ENCODE results near the gene BCOR.

The BCOR gene

DNA sequence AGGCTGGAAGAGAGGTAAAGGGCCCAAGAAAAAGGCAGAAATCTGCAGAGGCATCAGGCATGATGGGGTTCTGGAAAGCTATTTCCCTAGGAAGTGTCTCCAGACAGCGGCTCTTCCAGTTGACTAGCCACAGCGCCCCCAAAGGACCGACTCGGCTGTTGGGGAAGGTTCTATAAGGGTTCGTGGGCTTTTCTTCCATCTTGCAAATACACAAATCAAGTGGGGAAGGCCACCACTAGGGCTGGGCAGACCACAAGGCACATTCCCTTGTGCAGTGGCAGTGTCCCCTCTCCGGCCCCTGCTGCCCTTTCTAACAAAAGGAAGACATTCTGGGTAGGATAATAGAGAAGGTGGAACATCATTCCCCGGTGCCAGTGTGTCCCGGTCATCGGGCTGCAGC is 18.2 kb downstream of the BCOR start:
- H3F3A ChIP-seq (ENCODE audit: insufficient read depth): no peaks in the 10 kb centered on the region
- no peaks in the 10 kb centered on the region for H4K20me1 ChIP-seq (ENCODE audit: low read depth, low read length)
- no peaks in the 10 kb centered on the region for H3K9me2 ChIP-seq (replicated peaks; ENCODE audit: insufficient read depth, low read length)
- no peak overlapping the region for H3K4me3 ChIP-seq (ENCODE audit: insufficient read depth, low read length, poor library complexity, severe bottlenecking)
- no peak for TF ChIP-seq EZH2phosphoT487 (conservative IDR thresholded peaks at IDR 0.05; ENCODE audit: low read length)
- TF ChIP-seq, protein P1, sequence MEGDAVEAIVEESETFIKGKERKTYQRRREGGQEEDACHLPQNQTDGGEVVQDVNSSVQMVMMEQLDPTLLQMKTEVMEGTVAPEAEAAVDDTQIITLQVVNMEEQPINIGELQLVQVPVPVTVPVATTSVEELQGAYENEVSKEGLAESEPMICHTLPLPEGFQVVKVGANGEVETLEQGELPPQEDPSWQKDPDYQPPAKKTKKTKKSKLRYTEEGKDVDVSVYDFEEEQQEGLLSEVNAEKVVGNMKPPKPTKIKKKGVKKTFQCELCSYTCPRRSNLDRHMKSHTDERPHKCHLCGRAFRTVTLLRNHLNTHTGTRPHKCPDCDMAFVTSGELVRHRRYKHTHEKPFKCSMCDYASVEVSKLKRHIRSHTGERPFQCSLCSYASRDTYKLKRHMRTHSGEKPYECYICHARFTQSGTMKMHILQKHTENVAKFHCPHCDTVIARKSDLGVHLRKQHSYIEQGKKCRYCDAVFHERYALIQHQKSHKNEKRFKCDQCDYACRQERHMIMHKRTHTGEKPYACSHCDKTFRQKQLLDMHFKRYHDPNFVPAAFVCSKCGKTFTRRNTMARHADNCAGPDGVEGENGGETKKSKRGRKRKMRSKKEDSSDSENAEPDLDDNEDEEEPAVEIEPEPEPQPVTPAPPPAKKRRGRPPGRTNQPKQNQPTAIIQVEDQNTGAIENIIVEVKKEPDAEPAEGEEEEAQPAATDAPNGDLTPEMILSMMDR (IDR thresholded peaks at IDR 0.05; ENCODE audit: insufficient read depth, low read length, poor library complexity, severe bottlenecking): no peak
- H2AFZ ChIP-seq (ENCODE audit: low read depth, low read length, severe bottlenecking): no peak overlapping the region
- peaks cover 51% of the 10 kb centered on the region for H3K79me2 ChIP-seq (ENCODE audit: insufficient read depth, low read length)
- no peaks in the 10 kb centered on the region for H3K36me3 ChIP-seq (ENCODE audit: low read length)
- H3K27ac ChIP-seq (ENCODE audit: low read depth, low read length): no peak overlapping the region
- no peak overlapping the region for H3K4me2 ChIP-seq (ENCODE audit: low read depth, low read length, poor library complexity, severe bottlenecking)
- no peaks in the 10 kb centered on the region for H3K9me3 ChIP-seq (ENCODE audit: insufficient read depth, low read length)
- no peak overlapping the region for H3K9ac ChIP-seq (ENCODE audit: low read length)
- no peaks in the 10 kb centered on the region for H3K27me3 ChIP-seq (ENCODE audit: low read length)

DNA sequence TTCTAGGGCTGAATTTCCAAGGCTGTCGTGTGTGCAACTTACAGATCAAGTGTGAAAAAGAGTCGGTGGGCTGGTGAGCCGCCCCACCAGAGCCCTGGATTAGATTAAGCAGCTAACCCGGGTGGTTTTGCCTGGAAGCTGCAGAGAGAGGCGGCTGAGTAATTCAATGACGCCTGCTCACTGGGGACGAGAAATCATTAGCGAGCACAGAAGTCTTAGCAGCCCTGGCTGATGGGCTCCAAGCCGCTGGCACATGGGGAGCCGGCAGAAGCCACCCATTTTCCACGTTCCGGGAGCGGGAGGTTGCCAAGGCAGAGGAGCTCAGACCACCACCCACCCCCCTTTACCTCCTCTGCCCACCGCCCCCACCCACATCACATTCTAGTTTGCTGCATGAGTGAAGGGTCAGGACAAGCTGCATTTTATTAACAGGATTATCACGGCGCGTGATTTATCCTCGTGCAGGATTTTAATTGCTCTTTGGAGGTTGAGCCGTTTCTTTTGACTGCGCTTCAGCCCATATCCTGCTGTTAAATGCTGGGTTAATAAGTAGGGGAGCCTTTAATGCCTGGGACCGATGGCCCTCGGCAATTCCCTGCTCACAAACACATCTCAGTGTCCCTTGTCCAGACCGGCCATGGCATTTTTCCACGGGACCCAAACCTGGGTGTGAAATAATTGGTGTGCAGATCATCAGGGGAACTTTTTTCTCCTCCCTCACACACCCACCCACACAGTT is 19.1 kb downstream of the BCOR start:
- Histone ChIP-seq H2AFZ (ENCODE audit: low read depth, low read length, severe bottlenecking) (no peak overlapping the region), H3F3A (ENCODE audit: insufficient read depth) (no peaks in the 10 kb centered on the region), H3K27me3 (ENCODE audit: low read length) (no peaks in the 10 kb centered on the region), H3K79me2 (ENCODE audit: insufficient read depth, low read length) (peaks cover 42% of the 10 kb centered on the region), H3K9me2 (replicated peaks; ENCODE audit: insufficient read depth, low read length) (no peaks in the 10 kb centered on the region), H3K9ac (ENCODE audit: low read length) (no peak overlapping the region), H3K4me3 (ENCODE audit: insufficient read depth, low read length, poor library complexity, severe bottlenecking) (no peak overlapping the region), H3K36me3 (ENCODE audit: low read length) (no peaks in the 10 kb centered on the region), H3K27ac (ENCODE audit: low read depth, low read length) (no peak overlapping the region), H3K9me3 (ENCODE audit: insufficient read depth, low read length) (no peaks in the 10 kb centered on the region), H3K4me2 (ENCODE audit: low read depth, low read length, poor library complexity, severe bottlenecking) (no peak overlapping the region), H4K20me1 (ENCODE audit: low read depth, low read length) (no peaks in the 10 kb centered on the region)
- TF ChIP-seq, protein P1 (IDR thresholded peaks at IDR 0.05; ENCODE audit: insufficient read depth, low read length, poor library complexity, severe bottlenecking): no peak
- TF ChIP-seq EZH2phosphoT487 (conservative IDR thresholded peaks at IDR 0.05; ENCODE audit: low read length): no peak

DNA sequence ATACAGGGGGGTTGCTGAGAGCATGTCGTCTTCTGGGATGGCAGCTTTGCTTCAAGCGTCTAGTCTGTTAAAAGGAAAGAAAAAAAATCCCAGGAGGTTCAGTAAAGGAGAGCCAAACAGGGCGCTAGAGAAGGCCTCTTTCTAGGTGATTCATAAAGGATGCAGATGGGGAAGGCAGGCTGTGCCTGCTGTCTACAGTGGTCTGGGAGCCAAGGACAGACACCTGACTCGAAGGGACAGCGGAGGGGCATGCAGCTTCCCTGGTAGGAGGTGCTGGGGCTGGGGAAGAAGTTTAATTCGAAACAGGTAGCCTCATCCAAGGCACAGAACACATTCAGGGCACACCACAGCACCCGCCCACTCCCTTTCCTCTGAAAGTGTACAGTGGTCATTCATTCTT is 19.9 kb downstream of the BCOR start:
- no peaks in the 10 kb centered on the region for H3K36me3 ChIP-seq (ENCODE audit: low read length)
- TF ChIP-seq, protein P1 (IDR thresholded peaks at IDR 0.05; ENCODE audit: insufficient read depth, low read length, poor library complexity, severe bottlenecking): no peak
- no peak for TF ChIP-seq EZH2phosphoT487 (conservative IDR thresholded peaks at IDR 0.05; ENCODE audit: low read length)

More for the DNA sequence above, 19.9 kb downstream of the BCOR start:
- H2AFZ ChIP-seq (ENCODE audit: low read depth, low read length, severe bottlenecking): no peak overlapping the region
- no peaks in the 10 kb centered on the region for H3K27me3 ChIP-seq (ENCODE audit: low read length)
- H3F3A ChIP-seq (ENCODE audit: insufficient read depth): no peaks in the 10 kb centered on the region
- H3K9me3 ChIP-seq (ENCODE audit: insufficient read depth, low read length): no peaks in the 10 kb centered on the region
- H3K9me2 ChIP-seq (replicated peaks; ENCODE audit: insufficient read depth, low read length): no peaks in the 10 kb centered on the region
- H3K4me2 ChIP-seq (ENCODE audit: low read depth, low read length, poor library complexity, severe bottlenecking): no peak overlapping the region
- no peak overlapping the region for H3K27ac ChIP-seq (ENCODE audit: low read depth, low read length)
- H3K4me3 ChIP-seq (ENCODE audit: insufficient read depth, low read length, poor library complexity, severe bottlenecking): no peak overlapping the region
- no peak overlapping the region for H3K9ac ChIP-seq (ENCODE audit: low read length)
- peaks cover 34% of the 10 kb centered on the region for H3K79me2 ChIP-seq (ENCODE audit: insufficient read depth, low read length)
- no peaks in the 10 kb centered on the region for H4K20me1 ChIP-seq (ENCODE audit: low read depth, low read length)
